Fibroblast of lung (primary cell): Measurements from ENCODE around the gene NAPG.

ENCODE experiments used
- CTCF ChIP-seq, 2 donors: IDR thresholded peaks in 1 of 2; conservative IDR thresholded peaks in 1 of 2; 1 replicate in 1 of 2; 2 replicates in 1 of 2; pipeline ENCODE4 v1.5.1; 2011 to 2012; ENCODE audit warnings: low read length in 2 of 2, control low read depth in 1 of 2, inconsistent platforms in 1 of 2, low read depth in 1 of 2, mild to moderate bottlenecking in 1 of 2
- EZH2 ChIP-seq: IDR thresholded peaks from 2 replicates; pipeline ENCODE4 v1.5.1; 2012; ENCODE audit warnings: low read length, control low read depth, mild to moderate bottlenecking; ENCODE audit errors: missing control alignments

GRCh38 chr18:10590412-10590811 lies 64.6 kb downstream of the NAPG start:
- TF ChIP-seq CTCF (conservative IDR thresholded peaks at IDR 0.05 in 1 of 2, IDR thresholded peaks at IDR 0.05 in 1 of 2; ENCODE audit: low read depth in 1 of 2, low read length in 2 of 2): no peak
- TF ChIP-seq EZH2: no peak
